MCF 10A (cell line): Measurements from ENCODE around the gene SLC6A11. TPM values are rescaled to one million over a fixed set of nuclear protein-coding genes. Genes with fewer than 3 reads are reported as not detected.

ENCODE experiments used
- BruUV-seq: library from RNA; stranded (reverse); fragments of 400-500 nt; replicated peaks from 2 replicates; lab custom pipeline; 2021; lab: Mats Ljungman, UMichigan
- CTCF ChIA-PET: fragments of 300-600 bp; sonication (Branson Sonifier 250); formaldehyde crosslinking; extraction: SDS; loops from one replicate; lab custom pipeline; 2021; ENCODE audit warnings: antibody characterized with exemption, inconsistent platforms; lab: Yijun Ruan, JAX
- POLR2A ChIA-PET: fragments of 300-600, 350-650 bp; sonication (Branson Sonifier 250); formaldehyde crosslinking; extraction: SDS; loops from one replicate; lab custom pipeline; 2020; ENCODE audit warnings: antibody characterized with exemption, inconsistent platforms; lab: Yijun Ruan, JAX
- DNase-seq: peaks from one replicate; pipeline ENCODE4 v3.0.0-alpha.2; 2018; ENCODE audit not compliant: unreplicated experiment
- H3K27ac Mint-ChIP-seq: one replicate; pipeline ENCODE4 v1.8.0; 2022; ENCODE audit warnings: mild to moderate bottlenecking, low read depth, mixed read lengths; ENCODE audit not compliant: unreplicated experiment
- H3K27me3 Mint-ChIP-seq: one replicate; pipeline ENCODE4 v1.8.0; 2022; ENCODE audit warnings: mixed read lengths; ENCODE audit not compliant: insufficient read depth, unreplicated experiment
- H3K36me3 Mint-ChIP-seq: one replicate; pipeline ENCODE4 v1.8.0; 2022; ENCODE audit warnings: mild to moderate bottlenecking, moderate library complexity, mixed read lengths; ENCODE audit not compliant: insufficient read depth, unreplicated experiment
- H3K4me1 Mint-ChIP-seq: one replicate; pipeline ENCODE4 v1.8.0; 2022; ENCODE audit warnings: mixed read lengths; ENCODE audit not compliant: insufficient read depth, unreplicated experiment
- H3K4me3 Mint-ChIP-seq: one replicate; pipeline ENCODE4 v1.8.0; 2022; ENCODE audit warnings: mild to moderate bottlenecking, moderate library complexity, mixed read lengths; ENCODE audit not compliant: unreplicated experiment
- H3K9me3 Mint-ChIP-seq: one replicate; pipeline ENCODE4 v1.8.0; 2022; ENCODE audit warnings: mixed read lengths; ENCODE audit not compliant: unreplicated experiment
- CTCF ChIP-seq: fragments of 200-600 bp; IDR thresholded peaks from one replicate; pipeline ENCODE4 v1.8.0; 2022; ENCODE audit warnings: antibody characterized with exemption, mild to moderate bottlenecking; ENCODE audit not compliant: unreplicated experiment
- intact Hi-C: fragments of 100-400 bp; cut with micrococcal nuclease; formaldehyde crosslinking; loops from 2 replicates; pipeline ENCODE4 v1.14.1; 2022
- total RNA-seq: library from RNA; stranded (reverse); gene quantifications from 2 replicates; pipeline ENCODE4 v1.2.3, GENCODE V29; 2022

The SLC6A11 gene
- total RNA-seq, 1 experiment from 2014 or later = 1.4 TPM

- DNase-seq = no peak
- H3K27me3 Mint-ChIP-seq = peaks cover 35% of the 10 kb centered on the region
- ChIA-PET CTCF (interaction anchor here (0.5 to 3.1 kb wide), 13 partner anchors 16 to 1901 kb away, joined by 3 to 28 read pairs (median 3); no protein-coding TSS in a partner anchor), POLR2A (no interaction called here)
- no peaks in the 10 kb centered on the region for H3K36me3 Mint-ChIP-seq
- H3K9me3 Mint-ChIP-seq = no peaks in the 10 kb centered on the region
- intact Hi-C loops = loop anchor here (1.0 kb wide), 1 partner anchor 108 kb away; no protein-coding TSS in a partner anchor
- no peak overlapping the region for H3K4me3 Mint-ChIP-seq
- H3K4me1 Mint-ChIP-seq = no peaks in the 10 kb centered on the region
- no peak for TF ChIP-seq CTCF
- H3K27ac Mint-ChIP-seq = no peak overlapping the region
- BruUV-seq = no TSS peak
These were observed 135.4 kb downstream of the SLC6A11 start for GRCh38 chr3:10951295-10951926.

DNA sequence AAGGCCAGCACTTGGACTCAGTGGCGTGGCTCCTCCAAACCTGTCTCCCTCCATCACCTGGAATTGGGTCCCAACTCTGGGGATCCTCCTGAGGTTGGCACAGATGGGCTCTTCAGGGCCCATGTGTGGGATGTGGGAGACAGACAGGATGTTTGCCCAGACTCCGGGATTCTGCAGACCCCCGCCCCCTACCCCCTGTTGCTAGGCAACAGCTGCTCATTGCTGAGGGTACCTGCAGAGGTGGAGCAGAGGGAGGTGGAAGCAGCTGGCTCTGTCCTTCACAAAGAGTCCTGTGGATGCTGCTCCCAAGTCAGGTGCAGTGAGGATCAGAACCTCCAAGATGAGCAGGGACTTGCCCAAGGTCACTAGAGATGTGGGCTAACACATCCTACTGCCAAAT lies 136.5 kb downstream of the SLC6A11 start:
- BruUV-seq = no TSS peak
- H3K4me3 Mint-ChIP-seq = no peak overlapping the region
- intact Hi-C loops = no loop called here
- H3K36me3 Mint-ChIP-seq = no peaks in the 10 kb centered on the region
- DNase-seq = no peak
- peaks cover 24% of the 10 kb centered on the region for H3K27me3 Mint-ChIP-seq
- TF ChIP-seq CTCF = no peak
- POLR2A ChIA-PET = no interaction called here
- CTCF ChIA-PET = interaction anchor here (0.8 to 1.8 kb wide), 4 partner anchors 11 to 382 kb away, joined by 3 to 7 read pairs (median 4); no protein-coding TSS in a partner anchor
- no peak overlapping the region for H3K27ac Mint-ChIP-seq
- no peaks in the 10 kb centered on the region for H3K4me1 Mint-ChIP-seq
- H3K9me3 Mint-ChIP-seq = no peaks in the 10 kb centered on the region

- POLR2A ChIA-PET = no interaction called here
- peaks cover 22% of the 10 kb centered on the region for H3K27me3 Mint-ChIP-seq
- no peak overlapping the region for H3K4me3 Mint-ChIP-seq
- no peak for TF ChIP-seq CTCF
- no peak for DNase-seq
- CTCF ChIA-PET = interaction anchor here (0.7 to 5.8 kb wide), 3 partner anchors 9 to 157 kb away, joined by 3 to 48 read pairs (median 3); no protein-coding TSS in a partner anchor
- H3K9me3 Mint-ChIP-seq = no peaks in the 10 kb centered on the region
- intact Hi-C loops = no loop called here
- no TSS peak for BruUV-seq
- no peaks in the 10 kb centered on the region for H3K36me3 Mint-ChIP-seq
- H3K4me1 Mint-ChIP-seq = no peaks in the 10 kb centered on the region
- H3K27ac Mint-ChIP-seq = no peak overlapping the region
These were observed 138.7 kb downstream of the SLC6A11 start for GRCh38 chr3:10954740-10955139.

- H3K4me3 Mint-ChIP-seq = no peak overlapping the region
- no TSS peak for BruUV-seq
- H3K36me3 Mint-ChIP-seq = no peaks in the 10 kb centered on the region
- TF ChIP-seq CTCF = no peak
- peaks cover 33% of the 10 kb centered on the region for H3K27me3 Mint-ChIP-seq
- no peak overlapping the region for H3K27ac Mint-ChIP-seq
- no peaks in the 10 kb centered on the region for H3K4me1 Mint-ChIP-seq
- CTCF ChIA-PET = interaction anchor here (0.6 to 5.8 kb wide), 7 partner anchors 10 to 329 kb away, joined by 3 to 48 read pairs (median 3); no protein-coding TSS in a partner anchor
- DNase-seq = no peak
- intact Hi-C loops = no loop called here
- POLR2A ChIA-PET = interaction anchor here (0.7 kb wide), 1 partner anchor 24 kb away, joined by 3 read pairs; no protein-coding TSS in a partner anchor
- no peaks in the 10 kb centered on the region for H3K9me3 Mint-ChIP-seq
These were observed 139.9 kb downstream of the SLC6A11 start for GRCh38 chr3:10955711-10956453.
